SW 1271 (cell line): Measurements from ENCODE around the gene OR7A5.
"Not testable (repeated sequence)": the region's sequence is repeated elsewhere in the genome, so short reads cannot be mapped to it uniquely, and the experiment has no call there.

Source experiments
- DNase-seq, 2 experiments: peaks; one replicate each; lab custom pipeline; 2025; lab: John Stamatoyannopoulos, UW

OR7A5 gene

GRCh38 chr19:14835011-14835410 lies at the start of gene OR7A5, which contains the start of gene OR7C1:
OR7A5 (minus strand) TSS chr19:14835185; CDS start chr19:14828241, 6,944 bp downstream.
OR7C1 (minus strand) TSS chr19:14835185; CDS start chr19:14800136, 35,049 bp downstream.
- DNase-seq: no peak

DNA sequence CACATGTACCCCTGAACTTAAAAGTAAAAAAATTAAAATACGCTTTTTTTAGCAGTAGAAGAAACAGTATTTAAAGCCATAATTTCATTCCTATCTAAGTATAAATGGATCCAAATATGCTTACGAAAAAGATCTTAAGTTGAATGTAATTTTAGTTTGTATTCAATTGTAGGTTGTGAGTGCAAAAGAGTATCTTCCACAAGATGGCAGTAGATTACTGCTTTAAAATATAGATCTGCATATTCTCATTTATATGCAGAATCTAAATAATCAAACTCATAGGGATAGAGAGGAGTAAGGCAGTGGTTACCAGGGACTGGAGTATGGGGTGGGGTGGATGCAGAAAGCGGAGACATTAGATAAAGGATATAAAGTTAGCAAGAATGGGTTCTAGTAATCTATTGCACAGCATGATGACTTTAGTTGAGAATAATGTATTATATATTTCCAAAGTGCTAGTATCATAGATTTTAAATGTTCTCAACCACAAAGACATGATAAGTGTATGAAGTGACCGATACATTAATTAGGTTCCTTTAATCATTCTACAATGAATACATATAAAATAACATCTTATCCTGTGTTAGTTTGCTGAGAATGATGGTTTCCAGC lies 36.7 kb upstream of the OR7A5 start:
- DNase-seq: peak in 1 of 2 experiments; percentile 42

DNA sequence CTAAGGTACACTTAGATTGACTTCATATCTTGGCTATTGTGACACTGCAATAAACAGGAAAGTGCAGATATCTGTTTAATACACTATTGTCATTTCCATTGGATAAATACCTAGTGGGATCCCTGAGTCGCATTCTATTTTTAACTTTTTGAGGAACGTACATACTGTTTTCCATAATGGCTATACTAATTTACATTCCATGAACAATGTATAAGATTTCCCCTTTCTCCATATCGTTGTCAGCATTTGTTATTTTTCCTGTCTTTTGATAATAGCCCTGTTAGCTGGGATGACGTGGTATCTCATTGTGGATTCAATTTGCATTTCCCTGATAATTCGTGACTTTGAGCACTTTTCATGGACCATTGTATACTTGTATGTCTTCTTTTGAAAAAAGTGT lies 33.5 kb upstream of the OR7A5 start:
- no peak for DNase-seq

GRCh38 chr19:14848822-14849221 lies 13.8 kb upstream of the OR7A5 start, which contains the start of gene OR7A10:
OR7A10 (minus strand) TSS chr19:14848922; CDS start chr19:14841877, 7,045 bp downstream.
- no peak for DNase-seq

GRCh38 chr19:14843578-14843977 lies 8.6 kb upstream of the OR7A5 start:
- DNase-seq: no peak

DNA sequence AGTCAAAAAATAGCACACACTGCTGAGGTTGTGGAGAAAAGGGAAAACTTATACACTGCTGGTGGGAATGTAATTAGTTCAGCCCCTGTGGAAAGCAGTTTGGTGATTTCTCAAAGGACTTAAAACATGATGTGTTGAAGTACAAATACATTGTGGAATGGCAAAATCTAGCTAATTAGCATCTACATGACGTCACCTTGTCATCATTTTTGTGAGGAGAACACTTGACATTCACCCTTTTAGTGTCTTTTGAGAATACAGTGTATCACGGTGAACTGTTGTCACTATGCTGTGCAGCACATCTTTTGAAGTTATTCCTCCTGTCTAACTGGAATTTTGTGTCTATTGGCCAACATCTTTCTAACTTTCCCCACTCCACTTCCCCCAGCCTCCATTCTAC lies 8.2 kb upstream of the OR7A5 start:
- no peak for DNase-seq

- DNase-seq: no peak
Observed at GRCh38 chr19:14840206-14840605, 5.2 kb upstream of the OR7A5 start.

GRCh38 chr19:14837391-14837790 lies 2.4 kb upstream of the OR7A5 start:
- no peak for DNase-seq

GRCh38 chr19:14830702-14831101 lies 4.3 kb downstream of the OR7A5 start:
- no peak for DNase-seq

DNA sequence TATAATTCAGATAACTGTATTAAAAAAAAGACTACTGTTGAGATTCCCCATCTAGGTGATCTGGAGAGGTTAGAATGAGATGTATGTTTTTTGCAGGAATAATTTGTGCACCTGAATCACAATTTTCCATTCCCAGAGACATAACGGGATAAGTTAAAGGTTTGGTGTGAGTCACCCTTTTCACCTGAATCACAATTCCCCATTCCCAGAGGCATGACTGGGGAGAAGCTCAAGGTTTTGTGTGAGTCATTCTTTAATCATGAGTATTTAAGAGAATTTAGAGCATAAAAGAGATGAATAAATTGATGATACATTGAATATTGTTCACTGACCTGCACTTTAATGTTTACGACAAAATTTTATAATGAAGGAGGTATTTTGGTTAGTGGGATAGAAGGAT lies 9.0 kb downstream of the OR7A5 start:
- no peak for DNase-seq

GRCh38 chr19:14821937-14822336 lies 13.0 kb downstream of the OR7A5 start:
- no peak for DNase-seq

DNA sequence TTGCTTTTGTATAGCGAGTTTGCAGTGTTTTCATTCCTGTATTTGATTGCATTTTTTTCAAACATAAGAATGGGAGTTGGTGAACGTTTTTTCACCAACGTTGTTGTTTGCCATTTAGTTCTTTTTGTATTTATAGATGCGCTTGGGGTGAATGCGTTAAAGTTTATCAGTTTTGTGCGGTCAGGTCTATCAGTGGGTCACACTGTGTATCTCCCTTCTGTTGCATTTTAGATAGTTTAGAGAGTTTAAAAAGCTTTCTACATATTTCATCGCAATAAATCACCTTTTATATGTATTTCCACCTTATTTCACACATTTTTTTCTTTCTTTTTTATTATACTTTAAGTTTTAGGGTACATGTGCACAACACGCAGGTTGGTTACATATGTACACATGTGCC lies 16.4 kb downstream of the OR7A5 start:
- DNase-seq: no peak

GRCh38 chr19:14817052-14817451 lies 17.9 kb downstream of the OR7A5 start:
- DNase-seq: no peak

GRCh38 chr19:14814982-14815652 lies 19.9 kb downstream of the OR7A5 start:
- no peak for DNase-seq

DNA sequence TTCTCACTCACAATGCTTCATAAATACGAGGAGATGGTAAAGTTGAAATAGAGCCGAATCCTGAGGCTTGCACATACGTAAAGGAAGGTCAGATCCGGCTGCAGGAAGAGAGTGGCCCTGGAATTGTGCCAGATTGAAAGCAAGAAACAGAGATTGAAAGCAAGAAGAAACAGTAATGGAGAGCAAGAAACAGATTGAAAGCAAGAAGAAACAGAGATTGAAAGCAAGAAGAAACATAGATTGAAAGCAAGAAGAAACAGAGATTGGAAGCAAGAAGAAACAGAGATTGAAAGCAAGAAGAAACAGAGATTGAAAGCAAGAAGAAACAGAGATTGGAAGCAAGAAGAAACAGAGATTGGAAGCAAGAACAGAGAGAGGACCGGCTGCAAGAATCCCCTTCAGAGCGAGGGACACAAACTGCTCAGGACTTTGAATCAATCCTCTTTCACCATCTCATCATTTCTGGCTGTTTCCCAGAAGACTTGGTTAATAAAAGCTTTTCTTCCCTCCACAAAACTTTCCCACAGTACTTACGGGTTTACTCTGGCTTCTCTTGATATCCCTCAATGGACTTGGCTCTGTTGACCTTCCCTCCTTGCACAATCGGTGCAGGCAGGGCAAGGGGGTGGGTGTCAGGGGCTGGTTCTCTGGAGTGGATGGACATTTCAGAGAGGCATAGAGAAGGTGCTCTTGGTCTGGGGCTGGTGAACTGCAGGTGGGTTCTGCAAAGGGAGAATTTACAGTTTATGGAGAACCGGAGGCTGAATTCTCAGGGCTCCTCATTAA lies 25.5 kb downstream of the OR7A5 start:
- no peak for DNase-seq

GRCh38 chr19:14804765-14805164 lies 30.2 kb downstream of the OR7A5 start:
- no peak for DNase-seq

DNA sequence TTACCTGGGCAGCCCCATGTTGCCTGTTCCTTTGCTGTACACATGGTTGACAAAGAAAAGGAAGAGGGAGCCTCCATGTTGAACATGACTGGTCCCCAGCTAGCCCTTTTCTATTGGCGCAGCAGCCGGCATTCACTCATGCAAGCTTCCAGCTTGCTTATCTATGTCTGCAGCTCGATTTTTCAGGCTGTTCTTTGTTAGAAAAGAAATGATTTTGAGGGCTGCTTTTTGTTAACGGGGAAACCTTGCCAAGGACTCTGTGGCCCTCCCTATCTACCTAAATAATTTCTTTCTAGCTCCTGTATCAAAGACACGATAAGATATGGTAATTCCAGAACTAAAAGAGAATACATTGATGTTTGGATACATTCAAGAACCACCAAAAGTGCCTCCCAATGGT lies 36.2 kb downstream of the OR7A5 start:
- no peak for DNase-seq

- DNase-seq: no peak
Observed at GRCh38 chr19:14796021-14796420, 39.0 kb downstream of the OR7A5 start.

GRCh38 chr19:14795078-14795721 lies 39.8 kb downstream of the OR7A5 start:
- no peak for DNase-seq

DNA sequence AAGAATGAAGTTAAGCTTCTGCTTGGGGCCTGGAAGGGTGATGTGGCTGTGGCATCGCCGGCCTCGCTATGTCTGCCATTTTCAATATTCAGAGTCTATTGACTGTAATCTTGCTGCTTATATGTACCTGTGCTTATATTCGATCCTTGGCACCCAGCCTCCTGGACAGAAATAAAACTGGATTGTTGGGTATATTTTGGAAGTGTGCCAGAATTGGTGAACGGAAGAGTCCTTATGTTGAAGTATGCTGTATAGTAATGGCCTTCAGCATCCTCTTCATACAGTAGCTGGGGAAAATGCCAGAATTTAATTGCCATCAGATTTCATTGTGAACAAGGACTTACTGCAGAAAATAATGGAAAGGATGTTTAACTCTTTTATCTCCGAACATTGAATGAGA lies 42.7 kb downstream of the OR7A5 start:
- DNase-seq: not testable (repeated sequence)

GRCh38 chr19:14786421-14786851 lies 48.5 kb downstream of the OR7A5 start:
- DNase-seq: no peak

- peak in 1 of 2 experiments; percentile 43 for DNase-seq
Observed at GRCh38 chr19:14785102-14785793, 49.7 kb downstream of the OR7A5 start.
